GM19351 (cell line): ENCODE data around the gene NUMA1.

Source experiments
- ATAC-seq: cut with Tn5 transposase; IDR thresholded peaks from one replicate; pipeline ENCODE4 v1.9.1; 2021; ENCODE audit warnings: mild to moderate bottlenecking, moderate library complexity; ENCODE audit not compliant: unreplicated experiment

The NUMA1 gene

GRCh38 chr11:72080326-72081183 is at the start of gene NUMA1, which contains the start of gene LRRC51:
TSS of gene NUMA1 (minus strand) at chr11:72080542. CDS start at chr11:72035943, 44,599 bp downstream.
TSS of gene LRRC51 (plus strand) at chr11:72080850. CDS start at chr11:72089084, 8,234 bp downstream.
- ATAC-seq: peak; percentile 94

- ATAC-seq: no peak
These were observed 49.0 kb upstream of the NUMA1 start for GRCh38 chr11:72129381-72129780.

GRCh38 chr11:72127923-72128322 is 47.6 kb upstream of the NUMA1 start:
- no peak for ATAC-seq

- ATAC-seq: no peak
These were observed 45.6 kb upstream of the NUMA1 start for GRCh38 chr11:72125956-72126355.

- no peak for ATAC-seq
These were observed 43.7 kb upstream of the NUMA1 start for GRCh38 chr11:72124046-72124445.

- no peak for ATAC-seq
These were observed 42.8 kb upstream of the NUMA1 start for GRCh38 chr11:72123117-72123653.

- ATAC-seq: no peak
These were observed 42.3 kb upstream of the NUMA1 start for GRCh38 chr11:72122607-72123006.

- no peak for ATAC-seq
These were observed 40.6 kb upstream of the NUMA1 start for GRCh38 chr11:72120930-72121329.

- ATAC-seq: no peak
These were observed 38.9 kb upstream of the NUMA1 start for GRCh38 chr11:72119198-72119597.

- no peak for ATAC-seq
These were observed 35.8 kb upstream of the NUMA1 start for GRCh38 chr11:72116019-72116755.

GRCh38 chr11:72114570-72114969 is 34.2 kb upstream of the NUMA1 start:
- no peak for ATAC-seq

GRCh38 chr11:72112978-72113808 is 32.9 kb upstream of the NUMA1 start:
- no peak for ATAC-seq

GRCh38 chr11:72112143-72112977 is 32.0 kb upstream of the NUMA1 start, which contains the start of gene ANAPC15:
TSS of gene ANAPC15 (minus strand) at chr11:72112695. CDS start at chr11:72111276, 1,419 bp downstream.
- ATAC-seq: peak; percentile 89

GRCh38 chr11:72111300-72112142 is 31.2 kb upstream of the NUMA1 start:
- ATAC-seq: peak; percentile 8

- no peak for ATAC-seq
These were observed 25.5 kb upstream of the NUMA1 start, which contains the start of gene TOMT for GRCh38 chr11:72105888-72106287. TSS of gene TOMT (plus strand) at chr11:72105924. CDS start at chr11:72105952, 28 bp downstream.

- no peak for ATAC-seq
These were observed 23.4 kb upstream of the NUMA1 start for GRCh38 chr11:72103754-72104167.

- peak; percentile 93 for ATAC-seq
These were observed 22.8 kb upstream of the NUMA1 start, which contains the start of gene LAMTOR1 for GRCh38 chr11:72102946-72103753. TSS of gene LAMTOR1 (minus strand) at chr11:72103297. CDS start at chr11:72103224, 73 bp downstream.

- ATAC-seq: peak; percentile 10
These were observed 22.2 kb upstream of the NUMA1 start for GRCh38 chr11:72102631-72102945.
